Ovary (tissue), 9 donors: ENCODE results near the gene MSI2. TPM values are rescaled to one million over a fixed set of nuclear protein-coding genes. Genes with fewer than 3 reads are reported as not detected.

ENCODE experiments used
- DNase-seq, 5 donors: peaks; one replicate each; pipeline ENCODE4 v3.0.0-alpha.2; 2019 to 2020
- H3K27ac ChIP-seq, 2 donors: fragments of 200-600 bp; one replicate each; pipeline versions ENCODE4 v1.5.1 to v1.8.0; 2019 to 2022
- H3K27me3 ChIP-seq: fragments of 200-600 bp; one replicate; pipeline ENCODE4 v1.8.0; 2022
- H3K36me3 ChIP-seq: fragments of 200-600 bp; sonication (generic); one replicate; pipeline ENCODE4 v1.5.1; 2019
- H3K4me1 ChIP-seq: one replicate; pipeline ENCODE4 v1.8.1; 2013; ENCODE audit warnings: mild to moderate bottlenecking, moderate library complexity; ENCODE audit not compliant: insufficient read depth
- H3K4me3 ChIP-seq: fragments of 200-600 bp; sonication (generic); one replicate; pipeline ENCODE4 v1.5.1; 2017
- H3K9me3 ChIP-seq, 2 donors: fragments of 200-600 bp in 1 of 2; sonication (generic) in 1 of 2; one replicate each; pipeline versions ENCODE4 v1.5.1 to v1.8.1; 2013 to 2019; ENCODE audit warnings: mild to moderate bottlenecking in 1 of 2, moderate library complexity in 1 of 2
- EP300 ChIP-seq: sonication (generic); formaldehyde crosslinking; IDR thresholded peaks from one replicate; pipeline ENCODE4 v1.6.1; 2017; ENCODE audit warnings: antibody characterized with exemption
- POLR2A ChIP-seq: fragments of 450-650 bp; IDR thresholded peaks from one replicate; pipeline ENCODE4 v1.6.1; 2017; ENCODE audit warnings: antibody characterized with exemption, mild to moderate bottlenecking, moderate library complexity
- WGBS, 3 donors: extraction: QIAGEN DNeasy Blood & Tissue Kit in 1 of 3; methylation state at CpG; one replicate each; pipeline versions ENCODE4 v1.1.5 to v1.1.7; 2013 to 2017; 5-methylcytosine and 5-hydroxymethylcytosine counted together
- intact Hi-C, 4 donors: fragments of 100-400 bp; cut with DNase I; formaldehyde crosslinking; loops; one replicate each; pipeline versions ENCODE4 v1.11.0 to v1.15.1; 2022 to 2023
- polyA plus RNA-seq, 2 donors: library from polyadenylated mRNA; stranded (reverse); fragments of 200-250 nt in 1 of 2; fragments of 350-450 nt in 1 of 2; fragmentation: Illumina TruSeq in 1 of 2; extraction: RNeasy Lipid Tissue Mini Kit (QIAGEN cat#74804) in 1 of 2; gene quantifications; one replicate each; pipeline ENCODE4 v1.2.3, GENCODE V29; 2013 to 2014
- total RNA-seq, 7 donors: library from RNA; depleted of rRNA in 2 of 7; stranded (reverse); fragments of >200 nt in 2 of 7; fragmentation: NEBNext Ultra II Directional in 3 of 7; extraction: Animal tissue kit (Norgen Biotek cat#: 25700) in 3 of 7; gene quantifications; one replicate each; pipeline versions ENCODE4 v1.1.0 to v1.2.4, GENCODE V29; 2016 to 2023
- TF ChIP-seq, protein P1 (sequence below), 3 donors: fragments of 450-650 bp in 2 of 3; fragments of 200-600 bp in 1 of 3; IDR thresholded peaks; one replicate each; pipeline versions ENCODE4 v1.5.1 to v1.8.0; 2016 to 2022; ENCODE audit warnings: antibody characterized with exemption in 3 of 3, mild to moderate bottlenecking in 1 of 3
- donor health status: DM: no; HTN: no; CAD: no; lungs with moderate emphysema.
- donor health status: DM: no; HTN: no; CAD: no.
- donor health status: Bipolar disorder and iron deficiency.
- donor health status: DM: yes; HTN: yes; CAD: no.
- donor health status: DM: no; HTN: no; CAD: no.
- donor health status: DM: yes; HTN: yes; CAD: no.

MSI2 gene
- total and polyA plus RNA-seq, 9 donors: 43.1 to 199 (median 120) TPM

DNA sequence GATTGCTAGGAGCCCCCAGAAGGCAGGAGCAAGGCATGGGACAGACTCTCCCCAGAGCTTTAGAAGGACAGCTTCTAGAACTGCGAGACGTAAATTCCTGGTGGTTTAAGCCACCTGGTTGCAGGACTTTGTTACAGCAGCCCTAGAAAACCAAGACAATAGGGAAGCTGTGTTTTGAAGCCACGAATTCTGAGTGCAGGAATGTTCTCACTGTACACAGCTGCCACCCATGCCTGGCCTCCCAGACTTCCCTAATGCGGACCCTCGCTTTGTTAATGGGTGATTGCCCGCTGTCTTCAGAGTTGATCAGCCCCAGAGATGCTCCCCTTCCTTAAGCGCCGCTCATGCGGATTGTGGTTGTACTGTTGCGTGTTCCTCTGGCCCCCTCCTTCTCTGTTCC is 177.1 kb downstream of the MSI2 start:
- Histone ChIP-seq H3K27ac (no peak overlapping the region), H3K27me3 (no peaks in the 10 kb centered on the region), H3K36me3 (no peaks in the 10 kb centered on the region), H3K9me3 (no peaks in the 10 kb centered on the region), H3K4me3 (no peak overlapping the region), H3K4me1 (peaks cover 25% of the 10 kb centered on the region)
- WGBS, 3 donors: 91 to 97% (median 96%) methylated on average over 10 of the region's 10 CpGs
- no peak for TF ChIP-seq POLR2A
- TF ChIP-seq, protein P1, sequence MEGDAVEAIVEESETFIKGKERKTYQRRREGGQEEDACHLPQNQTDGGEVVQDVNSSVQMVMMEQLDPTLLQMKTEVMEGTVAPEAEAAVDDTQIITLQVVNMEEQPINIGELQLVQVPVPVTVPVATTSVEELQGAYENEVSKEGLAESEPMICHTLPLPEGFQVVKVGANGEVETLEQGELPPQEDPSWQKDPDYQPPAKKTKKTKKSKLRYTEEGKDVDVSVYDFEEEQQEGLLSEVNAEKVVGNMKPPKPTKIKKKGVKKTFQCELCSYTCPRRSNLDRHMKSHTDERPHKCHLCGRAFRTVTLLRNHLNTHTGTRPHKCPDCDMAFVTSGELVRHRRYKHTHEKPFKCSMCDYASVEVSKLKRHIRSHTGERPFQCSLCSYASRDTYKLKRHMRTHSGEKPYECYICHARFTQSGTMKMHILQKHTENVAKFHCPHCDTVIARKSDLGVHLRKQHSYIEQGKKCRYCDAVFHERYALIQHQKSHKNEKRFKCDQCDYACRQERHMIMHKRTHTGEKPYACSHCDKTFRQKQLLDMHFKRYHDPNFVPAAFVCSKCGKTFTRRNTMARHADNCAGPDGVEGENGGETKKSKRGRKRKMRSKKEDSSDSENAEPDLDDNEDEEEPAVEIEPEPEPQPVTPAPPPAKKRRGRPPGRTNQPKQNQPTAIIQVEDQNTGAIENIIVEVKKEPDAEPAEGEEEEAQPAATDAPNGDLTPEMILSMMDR (IDR thresholded peaks at IDR 0.05): no peak
- TF ChIP-seq EP300: no peak
- intact Hi-C loops: no loop called here
- DNase-seq: no peak

DNA sequence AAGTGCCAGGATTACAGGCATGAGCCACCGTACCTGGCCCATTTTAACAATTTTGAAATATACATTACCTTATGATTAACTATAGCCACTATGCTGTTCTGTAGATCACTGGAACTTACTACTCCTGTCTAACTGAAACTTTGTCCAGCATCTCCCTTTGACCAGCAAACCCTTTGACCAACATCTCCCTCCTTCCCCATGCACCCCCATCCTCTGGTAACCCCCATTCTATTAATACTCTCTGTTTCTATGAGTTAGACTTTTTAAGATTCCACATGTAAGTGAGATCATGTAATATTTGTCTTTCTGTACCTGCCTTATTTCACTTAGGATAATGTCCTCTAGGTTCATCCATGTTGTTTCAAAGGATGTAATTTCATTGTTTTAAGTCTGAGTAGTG is 178.0 kb downstream of the MSI2 start:
- intact Hi-C loops: no loop called here
- Histone ChIP-seq H3K36me3 (no peaks in the 10 kb centered on the region), H3K27me3 (no peaks in the 10 kb centered on the region), H3K4me3 (no peak overlapping the region), H3K27ac (no peak overlapping the region), H3K4me1 (peaks cover 24% of the 10 kb centered on the region), H3K9me3 (no peaks in the 10 kb centered on the region)
- no peak for TF ChIP-seq EP300
- TF ChIP-seq POLR2A: no peak
- TF ChIP-seq, protein P1 (IDR thresholded peaks at IDR 0.05): no peak
- 98 to 100% (median 100%) methylated on average over 1 of the region's 1 CpG for WGBS, 3 donors
- no peak for DNase-seq

DNA sequence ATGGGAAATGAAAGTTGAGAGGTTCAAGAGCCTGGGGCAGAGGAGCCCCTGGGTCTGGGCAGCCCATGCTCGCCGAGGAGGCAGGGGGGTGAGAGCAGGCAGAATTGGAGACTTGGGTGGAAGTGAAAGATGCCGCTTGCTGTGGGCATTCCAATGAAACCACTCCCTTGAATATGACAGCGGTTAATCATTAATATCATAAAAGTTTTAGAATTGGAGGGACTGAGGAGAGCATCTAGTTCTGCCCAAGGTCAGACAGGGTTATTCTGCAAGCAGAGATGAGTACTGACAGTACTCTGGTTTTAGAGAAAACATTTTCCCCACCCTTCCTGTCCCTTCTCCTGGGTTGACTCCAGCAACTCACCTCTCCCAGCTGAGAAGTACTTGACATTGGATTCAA is 180.2 kb downstream of the MSI2 start:
- H3K4me3 ChIP-seq: no peak overlapping the region
- DNase-seq: no peak
- 80 to 86% (median 81%) methylated on average over 4 of the region's 4 CpGs for WGBS, 3 donors
- H3K36me3 ChIP-seq: no peaks in the 10 kb centered on the region
- intact Hi-C loops: loop anchor here in 1 of 4 donors (2.0 kb wide), 1 partner anchor 74 kb away; no protein-coding TSS in a partner anchor
- no peaks in the 10 kb centered on the region for H3K27me3 ChIP-seq
- H3K27ac ChIP-seq: no peak overlapping the region
- no peaks in the 10 kb centered on the region for H3K9me3 ChIP-seq
- no peak for TF ChIP-seq POLR2A
- peaks cover 28% of the 10 kb centered on the region for H3K4me1 ChIP-seq

DNA sequence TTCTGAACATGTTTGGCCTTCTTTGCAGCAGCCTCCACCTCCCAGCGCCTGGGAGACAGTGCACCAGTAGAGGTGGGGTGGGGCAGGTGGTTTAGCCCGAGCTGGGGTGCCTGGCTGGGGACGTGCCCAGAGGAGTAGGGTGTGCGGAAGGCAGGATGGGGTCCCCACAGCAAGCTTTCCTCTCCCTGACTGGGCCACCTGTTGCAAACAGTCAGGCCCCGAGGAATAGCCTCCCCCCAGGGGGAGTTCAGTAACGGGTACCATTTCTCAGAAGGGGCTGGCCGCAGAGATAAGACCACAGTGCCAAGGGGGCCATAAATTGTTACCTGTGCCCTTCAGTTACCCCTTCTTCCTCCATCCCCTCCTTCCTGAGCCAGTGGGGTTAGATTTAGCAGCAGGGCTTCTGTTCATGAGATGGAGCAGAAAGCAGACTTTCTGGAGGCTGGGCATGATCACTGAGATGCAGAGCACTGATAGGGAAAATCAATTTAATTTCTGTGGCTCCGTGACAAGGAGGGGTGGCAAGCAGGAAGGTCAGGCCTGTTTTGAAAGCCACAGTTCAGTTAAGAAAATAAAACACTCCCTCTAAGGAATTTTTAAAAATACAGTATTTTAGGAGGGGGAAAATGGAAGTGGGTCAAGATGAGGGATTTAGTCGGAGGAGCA is 181.9 kb downstream of the MSI2 start:
- Histone ChIP-seq H3K36me3 (no peaks in the 10 kb centered on the region), H3K4me1 (peaks cover 40% of the 10 kb centered on the region), H3K27me3 (no peaks in the 10 kb centered on the region), H3K27ac (no peak overlapping the region), H3K4me3 (no peak overlapping the region), H3K9me3 (no peaks in the 10 kb centered on the region)
- intact Hi-C loops: no loop called here
- no peak for TF ChIP-seq POLR2A
- WGBS, 3 donors: 67 to 82% (median 67%) methylated on average over 9 of the region's 9 CpGs
- no peak for DNase-seq

DNA sequence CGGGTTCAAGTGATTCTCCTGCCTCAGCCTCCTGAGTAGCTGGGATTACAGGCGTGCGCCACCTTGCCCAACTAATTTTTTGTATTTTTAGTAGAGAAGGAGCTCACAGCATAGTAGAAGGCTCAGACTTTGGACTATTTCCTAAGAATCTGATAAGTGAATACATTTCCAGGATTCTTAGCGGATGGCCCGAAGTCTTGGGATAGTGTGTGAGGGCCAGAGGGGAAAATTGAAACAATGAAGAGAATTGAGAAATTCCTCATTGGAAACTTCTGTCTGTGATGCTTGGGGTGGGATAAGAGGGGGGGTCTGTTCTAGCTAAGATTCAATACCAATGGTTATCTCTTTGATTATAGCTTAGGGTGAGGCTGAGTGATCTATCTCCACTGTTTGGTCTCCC is 183.3 kb downstream of the MSI2 start:
- no peaks in the 10 kb centered on the region for H3K27me3 ChIP-seq
- WGBS, 3 donors: 87 to 90% (median 88%) methylated on average over 5 of the region's 5 CpGs
- intact Hi-C loops: loop anchor here in 1 of 4 donors (10.0 kb wide), 1 partner anchor 235 kb away; no protein-coding TSS in a partner anchor
- no peak for DNase-seq
- TF ChIP-seq, protein P1 (IDR thresholded peaks at IDR 0.05): no peak
- no peak for TF ChIP-seq POLR2A
- TF ChIP-seq EP300: no peak
- no peak overlapping the region for H3K4me3 ChIP-seq
- no peaks in the 10 kb centered on the region for H3K36me3 ChIP-seq
- peaks cover 44% of the 10 kb centered on the region for H3K4me1 ChIP-seq
- no peaks in the 10 kb centered on the region for H3K9me3 ChIP-seq
- H3K27ac ChIP-seq: peak overlapping the region; percentile 24 to 48
